C4-2B (cell line): Measurements from ENCODE around the gene LTB4R2.

Experiments used
- CTCF ChIP-seq: fragments of 450-650 bp; conservative IDR thresholded peaks from 2 replicates; pipeline ENCODE4 v1.5.1; 2017; ENCODE audit warnings: mild to moderate bottlenecking
- ZFX ChIP-seq: fragments of 450-650 bp; IDR thresholded peaks from 2 replicates; pipeline ENCODE4 v1.6.1; 2017

DNA sequence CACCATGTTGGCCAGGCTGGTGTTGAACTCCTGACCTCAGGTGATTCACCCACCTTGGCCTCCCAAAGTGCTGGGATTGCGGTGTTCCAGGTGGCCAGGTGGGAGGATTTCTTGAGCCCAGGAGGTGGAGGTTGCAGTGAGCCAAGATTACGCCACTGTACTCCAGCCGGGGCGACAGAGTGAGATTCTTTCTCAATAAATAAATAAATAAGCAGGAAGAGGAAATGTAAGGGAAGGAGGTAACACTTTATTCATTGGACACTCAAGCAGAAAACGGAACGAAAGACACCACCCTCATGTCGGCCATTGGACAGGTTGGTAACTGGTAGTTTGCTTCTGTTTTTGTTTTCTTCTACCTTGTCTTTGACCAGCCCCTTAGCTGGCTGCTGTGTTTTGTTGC, 45.1 kb downstream of the LTB4R2 start:
- TF ChIP-seq CTCF (no peak), ZFX (no peak)
